NCI-H1436 treated with DMSO at 0.1 percent for 48 hours (cell line): ENCODE results near the gene ASB6.
"Not testable (repeated sequence)": the region's sequence is repeated elsewhere in the genome, so short reads cannot be mapped to it uniquely, and the experiment has no call there.

Experiments used
- DNase-seq: peaks from one replicate; lab custom pipeline; 2025; lab: John Stamatoyannopoulos, UW

ASB6 gene

DNA sequence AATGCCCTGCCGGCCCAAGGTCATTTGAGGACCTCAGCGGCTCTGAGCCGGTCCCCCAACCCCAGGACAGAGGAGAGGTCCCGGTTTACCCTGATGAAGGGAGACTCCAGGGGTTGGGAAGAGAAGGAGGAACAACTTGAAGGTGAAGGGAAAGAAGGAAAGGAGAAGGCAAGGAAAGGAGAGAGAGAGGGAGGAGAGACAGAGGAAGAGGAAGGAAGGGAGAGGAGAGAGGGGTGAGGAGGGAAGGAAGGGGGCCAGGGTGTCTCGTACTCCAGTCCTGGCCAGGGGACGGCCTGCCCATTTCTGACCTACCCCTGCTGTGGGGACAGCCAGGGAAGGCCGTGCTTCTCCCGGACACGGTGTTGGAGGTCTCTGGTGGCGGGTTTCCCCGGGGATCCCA, 25.4 kb upstream of the ASB6 start:
- DNase-seq, result no peak

DNA sequence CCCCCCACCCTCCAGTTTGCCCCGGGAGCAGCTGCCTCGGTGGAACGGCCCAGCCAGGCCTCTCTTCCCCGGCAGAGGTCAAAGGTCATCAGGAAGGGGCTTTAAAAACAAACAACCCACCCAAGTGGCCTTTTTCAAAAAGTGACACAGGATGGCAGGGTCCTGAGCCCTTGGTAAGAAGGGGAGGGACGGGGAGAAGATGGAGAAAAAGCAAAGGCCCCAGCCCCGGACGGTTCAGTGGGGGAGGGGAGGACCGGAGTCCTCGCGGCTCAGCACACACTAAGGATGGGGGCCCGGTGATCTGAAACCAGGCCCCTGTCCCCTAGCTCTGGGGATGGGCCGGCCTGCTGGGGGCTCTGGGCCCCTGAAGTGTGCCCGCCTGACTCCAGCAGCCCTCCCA, 24.6 kb upstream of the ASB6 start:
- no peak for DNase-seq

DNA sequence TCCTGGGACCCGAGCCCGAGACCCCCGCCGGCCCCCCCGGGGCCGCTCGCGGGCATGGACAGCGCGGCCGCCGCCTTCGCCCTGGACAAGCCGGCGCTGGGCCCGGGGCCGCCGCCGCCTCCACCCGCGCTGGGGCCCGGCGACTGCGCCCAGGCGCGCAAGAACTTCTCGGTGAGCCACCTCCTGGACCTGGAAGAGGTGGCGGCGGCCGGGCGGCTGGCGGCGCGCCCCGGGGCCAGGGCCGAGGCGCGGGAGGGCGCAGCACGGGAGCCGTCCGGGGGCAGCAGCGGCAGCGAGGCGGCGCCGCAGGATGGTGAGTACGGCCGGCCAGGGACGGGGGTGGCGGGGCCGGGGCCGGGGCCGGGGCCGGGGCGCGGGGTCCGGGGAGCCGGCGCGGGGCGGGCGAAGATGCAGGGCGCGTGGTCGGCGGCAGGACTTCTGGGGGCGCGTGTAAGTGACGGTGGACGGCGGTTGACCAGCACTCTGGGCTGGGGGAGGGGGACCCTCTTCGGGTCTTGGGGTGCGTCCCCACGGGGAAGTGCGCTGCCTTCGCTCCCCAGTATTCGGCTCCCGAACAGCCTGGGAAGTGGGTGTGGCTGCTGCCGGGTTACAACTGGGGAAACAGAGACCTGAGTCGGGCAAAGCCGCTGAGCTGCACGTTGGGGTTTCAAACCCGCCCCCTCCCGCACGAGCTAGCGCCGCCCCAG, 24.0 kb upstream of the ASB6 start:
- no peak for DNase-seq

DNA sequence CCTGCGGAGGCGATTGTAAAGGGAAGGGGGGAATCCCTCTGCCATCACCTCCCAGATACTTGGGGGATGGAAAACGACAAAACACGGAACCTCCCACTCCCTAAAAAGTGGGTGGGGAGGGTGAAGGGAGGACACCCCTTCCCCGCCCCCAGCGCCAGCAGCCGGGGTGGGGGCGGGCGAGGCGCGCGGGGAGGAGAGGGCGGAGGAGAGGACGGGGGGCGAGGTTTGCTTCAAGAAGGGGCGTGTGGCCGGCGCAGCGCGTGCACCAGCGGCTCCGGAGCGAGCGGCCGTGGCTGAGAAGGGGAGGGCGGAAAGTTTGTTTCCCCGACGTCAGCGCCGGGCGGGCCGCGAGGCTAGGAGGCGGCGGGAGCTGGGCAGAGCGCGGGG, 23.4 kb upstream of the ASB6 start, which contains the start of gene PRRX2:
TSS of gene PRRX2 (plus strand) at position 259 of the 387 bp plus-strand sequence. CDS start 221 bp downstream, outside the sequence.
- DNase-seq, result no peak

DNA sequence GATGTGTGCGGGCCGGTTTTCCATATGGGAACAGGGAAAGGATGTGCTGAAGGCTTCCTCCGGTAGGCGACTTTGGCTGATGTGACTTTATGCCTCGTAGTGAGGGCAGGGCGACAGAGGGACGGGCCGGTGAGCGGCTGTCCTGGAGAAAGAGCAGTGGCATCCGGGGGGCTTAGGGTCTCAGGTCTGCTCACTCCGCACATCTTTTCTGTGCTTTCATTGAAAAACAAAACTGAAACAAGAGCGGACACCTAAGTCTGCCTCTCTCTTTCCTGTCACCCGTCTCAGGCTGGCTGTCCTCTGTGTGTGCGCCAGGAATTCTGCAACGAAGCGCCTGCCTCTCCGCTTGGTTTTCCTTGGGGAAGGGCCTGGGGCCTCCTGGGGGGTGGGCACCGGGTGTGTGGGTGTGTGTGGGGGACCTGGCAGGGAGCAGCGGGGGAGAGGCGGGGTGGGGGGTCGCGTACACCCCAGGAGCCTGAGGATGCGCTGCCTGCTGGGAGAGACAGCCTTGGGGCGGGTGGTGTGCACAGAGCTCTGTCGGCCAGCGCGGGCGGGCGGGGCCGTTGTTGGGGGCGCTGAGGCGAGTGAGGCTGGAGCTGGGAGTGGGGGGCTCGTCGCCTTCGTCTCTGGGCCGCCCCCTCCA, 22.9 kb upstream of the ASB6 start:
- DNase-seq, result no peak

DNA sequence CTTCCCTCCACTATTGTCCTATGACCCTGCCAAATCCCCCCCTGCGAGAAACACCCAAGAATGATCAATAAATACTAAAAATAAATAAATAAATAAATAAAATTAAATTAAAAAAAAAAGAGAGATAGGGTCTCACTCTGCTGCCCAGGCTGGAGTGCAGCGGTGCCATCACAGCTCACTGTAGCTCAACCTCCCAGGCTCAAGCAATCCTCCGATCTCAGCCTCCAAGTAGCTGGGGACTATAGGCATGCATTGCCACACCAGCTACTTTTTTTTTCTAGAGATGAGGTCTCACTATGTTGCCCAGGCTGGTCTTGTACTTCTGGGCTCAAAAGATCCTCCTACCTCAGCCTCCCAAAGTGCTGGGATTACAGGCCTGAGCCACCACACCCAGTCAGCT, 20.3 kb upstream of the ASB6 start:
- DNase-seq, result not testable (repeated sequence)

DNA sequence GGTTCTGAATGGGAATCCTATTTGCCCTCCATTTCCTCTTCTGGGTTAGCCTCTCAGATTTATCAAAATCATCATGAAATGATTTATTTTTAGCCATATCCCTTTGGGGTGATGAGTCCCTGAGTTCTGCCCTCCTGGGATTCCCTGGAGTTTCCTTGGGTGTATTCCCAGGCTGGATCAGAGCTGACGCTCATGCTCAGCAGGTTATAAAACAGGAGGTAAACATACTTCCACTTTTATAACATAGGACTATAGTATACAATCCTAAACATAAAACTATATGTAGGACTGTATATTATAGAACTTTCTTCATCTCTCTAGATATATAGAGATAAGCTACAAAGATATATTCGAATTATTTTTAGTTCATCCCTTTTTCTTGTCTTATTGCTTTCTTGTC, 19.1 kb upstream of the ASB6 start:
- no peak for DNase-seq

DNA sequence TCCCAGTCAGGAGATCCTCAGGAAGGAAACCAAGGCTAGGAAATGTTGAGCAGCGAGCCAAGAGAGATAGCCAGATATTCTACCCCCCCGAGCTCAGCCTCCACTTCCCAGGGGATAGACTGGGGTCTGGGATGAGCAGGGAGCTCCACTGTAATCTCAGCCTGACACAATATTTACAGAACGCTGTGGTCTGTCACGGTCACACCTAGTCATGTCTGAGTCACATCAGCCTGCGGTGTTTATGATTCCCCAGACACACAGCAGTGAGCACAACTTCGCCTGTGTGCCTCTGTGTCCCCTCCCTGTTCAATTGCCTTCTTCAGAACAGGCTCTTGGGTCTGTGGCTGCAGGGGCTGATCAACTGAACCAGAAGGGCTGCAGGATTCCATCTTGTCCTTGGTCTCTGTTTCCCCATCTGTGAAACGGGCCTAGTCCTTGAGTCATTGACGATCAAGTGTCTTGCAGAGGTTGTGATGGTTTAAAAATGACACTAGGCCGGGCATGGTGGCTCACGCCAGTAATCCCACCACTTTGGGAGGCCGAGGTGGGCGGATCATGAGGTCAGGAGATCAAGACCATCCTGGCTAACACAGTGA, 14.9 kb upstream of the ASB6 start:
- DNase-seq, result no peak

DNA sequence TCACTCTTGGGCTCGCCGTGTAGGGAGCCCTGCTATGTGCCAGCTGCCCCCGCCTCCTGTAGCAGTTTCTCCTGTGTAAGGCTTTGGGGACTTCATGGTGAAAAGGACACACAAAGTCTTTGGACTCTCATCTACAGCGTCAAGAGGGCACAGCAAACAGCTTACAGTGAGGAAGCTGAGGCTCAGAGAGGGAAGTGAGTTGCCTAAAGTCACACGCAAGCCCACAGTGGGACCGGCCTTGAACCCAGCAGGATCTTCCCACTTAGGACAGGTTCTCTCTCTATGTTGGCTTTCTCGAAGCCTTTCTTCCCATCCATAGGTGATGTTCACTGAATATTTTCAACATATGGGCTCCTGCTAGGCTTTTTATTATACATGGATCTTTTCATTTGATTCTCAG, 13.7 kb upstream of the ASB6 start:
- no peak for DNase-seq

DNA sequence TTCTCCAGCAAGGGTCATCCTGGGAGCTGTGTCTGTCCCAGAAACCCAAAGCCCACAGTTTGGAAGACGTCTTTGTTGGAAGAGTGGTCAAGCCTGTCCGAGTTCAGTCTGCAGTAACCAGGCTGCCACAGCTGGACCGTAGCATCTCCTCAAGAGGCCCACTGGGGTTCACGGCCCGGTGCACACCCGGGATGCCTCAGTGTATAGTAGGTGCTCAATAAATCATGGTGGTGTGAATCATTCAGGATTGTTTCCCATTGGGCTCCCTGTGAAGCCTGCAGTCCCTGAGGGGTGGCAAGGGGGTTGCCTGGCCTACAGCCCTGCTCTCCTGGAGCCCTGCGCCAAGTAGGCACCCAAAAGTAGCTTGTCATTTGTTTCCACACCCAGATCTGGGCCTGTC, 13.2 kb upstream of the ASB6 start:
- no peak for DNase-seq

DNA sequence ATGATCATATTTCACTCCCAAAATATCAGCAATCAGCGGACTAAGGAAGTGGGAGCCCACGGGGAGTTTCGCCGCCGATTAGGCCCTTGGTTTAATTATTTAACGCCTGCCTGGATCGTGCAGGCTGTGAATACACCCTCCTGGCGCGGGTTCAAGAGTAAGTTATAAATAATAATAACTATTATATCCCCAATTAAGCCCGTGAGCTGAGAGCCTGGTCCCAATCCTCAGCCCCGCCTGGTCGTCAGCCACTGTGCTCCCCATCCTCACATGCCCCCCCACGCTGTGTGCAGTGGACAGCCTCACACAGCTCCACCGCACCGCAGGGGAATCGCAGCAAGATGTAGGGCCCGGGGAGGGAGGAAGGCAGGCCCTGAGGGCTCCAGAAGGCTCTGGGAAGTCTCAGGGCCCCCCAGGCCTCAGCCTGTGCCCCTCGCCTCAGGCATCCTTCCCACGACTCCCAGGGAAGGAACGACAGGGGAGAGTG, 12.6 kb upstream of the ASB6 start:
- no peak for DNase-seq

DNA sequence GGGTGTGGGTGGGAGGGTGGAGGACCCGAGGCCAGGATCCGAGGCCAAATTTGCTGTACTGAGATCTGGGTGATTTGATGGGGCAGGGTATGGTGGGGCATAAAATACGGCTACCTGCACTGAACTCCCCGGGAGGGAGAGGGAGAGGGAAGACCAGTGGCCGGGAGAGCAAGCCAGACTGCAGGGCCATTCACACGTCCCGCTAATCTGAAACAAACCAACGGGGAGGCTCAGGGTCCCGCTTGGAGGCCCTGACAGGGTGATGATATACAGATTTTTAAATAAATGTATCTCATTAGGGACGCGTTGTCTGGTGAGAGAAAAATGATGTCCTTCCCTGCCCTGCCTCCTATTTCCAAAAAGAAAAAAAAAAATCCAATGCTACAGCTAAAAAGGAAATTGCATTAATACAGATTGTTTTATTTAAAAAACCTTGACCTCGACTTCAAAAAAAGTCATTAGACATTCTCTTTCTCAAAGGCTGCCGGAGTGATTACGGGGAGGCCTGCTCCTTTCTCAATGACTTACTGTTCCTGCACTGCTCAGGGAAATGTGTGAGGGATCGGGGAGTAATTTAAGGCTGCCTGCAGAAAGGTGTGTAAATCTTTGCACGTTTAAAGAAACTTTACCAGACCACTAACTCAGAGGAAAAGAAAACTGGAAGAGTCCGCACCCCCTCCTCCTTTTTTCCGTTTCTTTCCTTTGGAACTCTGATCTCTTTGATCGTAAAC, 12.0 kb upstream of the ASB6 start:
- no peak for DNase-seq

DNA sequence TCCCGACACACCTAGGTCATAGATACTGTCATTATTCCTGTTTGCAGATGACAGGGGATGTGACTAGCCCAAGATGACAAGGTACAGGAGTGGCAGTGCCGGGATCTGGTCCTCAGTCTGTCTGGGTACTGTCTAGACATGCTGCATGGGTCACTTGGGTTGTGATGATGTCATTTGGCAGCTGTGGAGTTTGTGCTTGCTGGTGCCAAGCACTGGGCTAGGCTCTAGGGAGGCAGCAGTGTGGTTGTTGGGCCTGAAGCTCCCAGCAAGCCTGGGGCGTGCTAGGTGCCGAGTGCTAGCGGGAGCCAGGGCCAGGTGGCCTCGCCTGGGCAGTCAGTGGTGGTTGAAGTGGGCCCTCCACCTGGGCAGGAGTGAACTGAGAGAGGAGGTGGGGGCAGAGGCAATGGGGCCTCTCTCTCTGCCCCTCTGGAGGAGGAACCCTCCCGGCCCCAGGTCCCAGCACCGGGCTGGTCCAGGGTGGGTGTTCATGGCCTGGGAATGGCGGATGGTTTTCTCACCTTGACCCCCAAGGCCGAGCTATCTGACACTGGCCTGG, 8.8 kb upstream of the ASB6 start:
- no peak for DNase-seq

DNA sequence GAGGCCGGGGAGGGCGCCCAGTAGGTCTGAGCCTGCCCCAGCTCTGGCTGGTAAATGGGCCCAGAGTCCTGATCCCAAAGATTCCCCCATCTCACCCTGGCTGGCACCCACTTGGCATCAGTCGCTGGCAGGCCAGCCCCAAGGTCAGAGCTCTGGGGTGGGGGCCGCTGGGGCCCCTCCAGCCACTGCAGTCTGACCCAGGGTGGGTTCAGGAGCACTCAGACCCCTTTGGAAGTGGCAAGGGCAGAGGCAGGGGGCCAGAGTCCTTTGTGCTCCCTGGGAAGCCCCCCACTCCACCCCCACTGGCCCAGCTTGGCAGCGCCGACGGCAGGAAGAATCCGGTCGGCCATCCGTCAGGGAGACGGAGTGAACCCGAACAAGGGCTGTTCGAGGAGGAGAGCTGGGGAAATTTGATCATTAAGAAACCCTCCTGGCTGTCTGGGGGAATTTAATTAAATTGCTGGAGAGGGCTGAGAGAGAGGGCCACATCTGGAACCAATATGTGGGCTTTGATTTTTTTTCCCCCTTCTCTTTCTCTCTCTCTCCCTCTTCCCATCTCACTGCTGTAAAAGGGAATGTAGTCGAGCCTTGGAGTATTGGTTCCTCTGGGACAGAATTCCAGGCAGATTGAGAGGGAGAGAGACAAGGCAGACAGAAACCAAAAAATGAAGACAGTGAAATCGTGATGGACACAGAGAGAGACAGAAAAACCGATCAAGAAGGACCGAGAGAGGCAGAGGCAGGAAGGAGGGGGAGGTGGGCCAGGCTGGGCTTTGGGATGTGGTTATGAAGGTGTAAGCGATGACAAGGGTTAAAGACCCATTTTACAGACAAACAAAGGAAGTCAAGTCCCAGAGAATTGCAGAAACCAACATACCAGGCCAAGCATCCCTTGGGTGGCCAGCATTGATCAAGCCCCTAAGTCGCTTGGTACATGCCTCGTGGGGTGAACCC, 8.1 kb upstream of the ASB6 start:
- DNase-seq, result no peak

DNA sequence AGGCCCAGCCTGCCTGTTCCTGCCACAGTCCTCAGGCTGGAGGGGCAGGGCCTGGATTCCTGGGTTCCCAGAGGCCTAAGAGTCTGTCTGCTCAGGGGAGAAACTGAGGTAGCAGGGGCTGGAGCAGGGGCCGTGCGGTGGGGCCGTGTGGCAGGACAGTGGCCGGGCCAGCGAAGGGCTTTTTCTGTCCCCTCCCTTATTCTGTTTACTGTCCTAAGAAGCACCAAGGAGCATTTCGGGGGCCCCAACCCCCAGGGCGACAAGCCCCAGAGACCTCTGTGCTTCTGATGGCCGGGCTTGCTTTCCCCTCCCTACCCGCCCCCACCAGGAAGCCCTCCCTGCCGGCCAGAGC, 6.8 kb upstream of the ASB6 start:
- DNase-seq, result no peak

DNA sequence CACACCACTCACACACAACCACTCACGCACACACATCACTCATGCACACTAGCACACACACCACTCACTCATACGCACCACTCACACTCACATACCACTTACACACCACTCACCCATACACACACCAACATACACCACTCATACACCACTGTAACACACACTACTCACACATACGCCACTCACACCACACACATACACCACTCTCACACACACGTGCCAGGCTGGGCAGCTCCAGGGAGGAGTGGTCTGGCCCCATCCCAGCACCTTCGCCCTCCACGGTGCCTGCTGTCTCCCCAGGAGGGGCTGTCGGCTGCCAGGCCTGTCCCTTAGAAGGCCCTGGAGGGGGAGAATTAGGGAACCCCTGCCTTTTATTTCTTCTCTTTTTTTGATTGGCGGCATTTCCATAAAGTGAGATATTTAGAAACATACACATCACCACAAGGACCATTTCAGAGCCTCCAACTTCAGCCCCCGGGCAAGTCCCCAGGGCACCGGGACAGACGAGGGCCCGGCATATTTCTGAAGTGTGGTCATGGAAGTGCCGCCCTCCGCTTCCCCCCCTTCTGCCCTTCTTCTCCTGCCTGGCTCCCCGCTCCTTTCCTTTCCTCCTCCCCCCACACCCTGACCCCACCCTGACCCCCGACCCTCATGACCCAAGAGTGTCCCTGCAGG, 6.3 kb upstream of the ASB6 start:
- no peak for DNase-seq

DNA sequence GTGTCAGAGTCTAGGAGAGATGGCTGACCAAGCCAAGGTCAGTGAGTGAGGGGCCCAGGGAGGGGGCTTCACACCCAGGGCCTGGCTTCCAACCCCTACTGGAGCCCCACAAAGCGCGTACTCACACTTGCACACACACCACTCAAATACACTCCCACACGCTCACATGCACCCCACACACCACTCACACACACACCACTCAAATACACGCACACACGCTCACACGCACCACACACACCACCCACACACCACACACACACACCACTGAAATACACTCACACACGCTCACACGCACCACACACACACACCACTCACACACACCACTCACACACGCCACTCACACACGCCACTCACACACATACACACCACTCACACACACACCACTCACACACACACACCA, 5.7 kb upstream of the ASB6 start:
- DNase-seq, result no peak

DNA sequence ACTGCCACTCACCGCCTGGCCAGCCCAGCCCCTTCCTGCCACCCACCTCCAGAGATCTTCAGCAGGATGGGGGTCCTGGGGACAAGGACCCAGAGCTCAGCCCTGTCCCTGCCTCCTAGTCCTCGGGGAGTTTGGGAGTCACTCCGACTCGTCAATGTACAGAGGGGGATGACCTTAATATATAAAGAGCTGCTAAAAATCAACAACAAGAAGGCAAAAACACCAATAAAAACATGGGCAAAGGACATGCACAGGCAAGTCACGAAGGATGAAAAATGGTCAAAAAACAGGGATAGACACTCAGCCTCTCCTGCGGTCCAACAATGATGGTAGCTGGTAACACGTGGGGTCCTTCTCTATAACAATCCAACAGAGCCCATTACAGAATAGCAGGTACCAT, 4.7 kb upstream of the ASB6 start:
- no peak for DNase-seq

DNA sequence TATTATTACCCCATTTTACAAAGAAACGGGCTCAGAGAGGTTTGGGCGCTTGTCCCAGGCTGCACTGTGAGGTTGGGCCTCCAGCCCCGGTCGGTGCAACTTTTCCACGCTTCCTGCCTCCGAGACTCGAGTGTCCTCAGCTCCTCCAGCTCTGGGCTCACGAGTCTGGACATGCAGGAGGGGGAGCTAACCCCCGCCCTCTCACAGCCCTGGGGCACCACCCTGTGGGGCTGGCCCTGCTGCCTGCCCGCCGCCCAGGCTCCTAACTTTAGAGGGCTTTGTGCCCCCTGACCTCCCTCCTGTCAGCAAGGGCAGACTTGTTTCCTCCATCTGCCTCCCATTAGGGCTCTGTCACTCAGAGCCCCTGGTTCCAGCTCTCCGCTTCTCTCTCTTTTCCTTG, 4.3 kb upstream of the ASB6 start:
- no peak for DNase-seq

DNA sequence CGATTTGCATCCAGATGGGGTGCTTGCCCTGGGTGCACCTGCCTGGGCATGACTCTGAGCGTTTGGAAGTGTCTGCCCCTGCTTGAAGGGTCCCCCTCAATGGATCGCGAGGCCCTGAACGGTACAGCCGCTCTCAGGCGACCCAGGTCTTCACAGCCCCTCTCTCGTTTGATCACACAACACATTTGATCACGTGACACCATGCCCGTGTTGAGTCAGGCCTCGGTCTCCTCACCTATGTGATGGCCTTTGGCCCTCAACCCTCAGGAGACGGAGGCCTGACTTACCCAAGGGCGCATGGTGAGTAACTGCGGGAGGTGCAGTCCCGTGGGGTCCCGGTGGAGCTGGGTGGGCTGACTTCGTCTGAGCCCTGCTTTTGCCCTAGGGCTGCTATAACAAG, 3.0 kb upstream of the ASB6 start:
- no peak for DNase-seq

DNA sequence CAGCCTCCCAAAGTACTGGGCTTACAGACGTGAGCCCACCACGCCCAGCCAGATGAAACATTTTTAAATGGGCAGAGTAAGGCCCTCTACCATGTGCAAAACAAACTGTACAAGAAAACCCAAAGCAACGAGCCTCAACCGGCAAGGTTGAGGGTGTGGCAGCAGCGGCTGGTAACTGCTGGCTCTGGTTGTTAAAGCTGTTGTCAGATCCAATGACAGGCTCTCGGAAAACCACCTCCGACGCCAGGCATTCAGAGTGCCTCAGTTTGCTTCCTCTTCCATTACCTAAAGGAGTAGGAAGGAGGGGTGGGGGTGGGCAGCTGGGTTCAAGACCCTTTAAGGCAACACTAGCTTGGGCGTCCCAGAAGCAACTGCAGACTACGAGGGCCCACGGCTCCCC, 2.4 kb upstream of the ASB6 start:
- DNase-seq, result no peak
